ENCODE measurements around the gene PCDHB9.
"Not testable (repeated sequence)": the region's sequence is repeated elsewhere in the genome, so short reads cannot be mapped to it uniquely, and the experiment has no call there.

- TF ChIP-seq POLR2A (IDR thresholded peaks at IDR 0.05; ENCODE audit: borderline replicate concordance, extremely low read depth, insufficient read depth, insufficient read length); CTCF (IDR thresholded peaks at IDR 0.05 in 2 of 3, conservative IDR thresholded peaks at IDR 0.05 in 1 of 3; ENCODE audit: borderline replicate concordance in 1 of 3, insufficient read depth in 1 of 3, low read depth in 2 of 3, low read length in 2 of 3); POLR2AphosphoS5 (IDR thresholded peaks at IDR 0.05; ENCODE audit: low read depth, low read length); EZH2phosphoT487 (IDR thresholded peaks at IDR 0.05; ENCODE audit: borderline replicate concordance); YY1 (IDR thresholded peaks at IDR 0.05; ENCODE audit: extremely low read depth, insufficient replicate concordance, low read depth, low read length); EZH2 (IDR thresholded peaks at IDR 0.05); EGR1 (IDR thresholded peaks at IDR 0.05; ENCODE audit: low read depth); SP1 (IDR thresholded peaks at IDR 0.05; ENCODE audit: low read depth); ZNF274 (IDR thresholded peaks at IDR 0.05; ENCODE audit: low read depth, low read length); MAX (IDR thresholded peaks at IDR 0.05); RAD21 (IDR thresholded peaks at IDR 0.05; ENCODE audit: low read depth): not testable (repeated sequence)
Measured at GRCh38 chr5:141151632-141152031, 35.3 kb upstream of the PCDHB9 start.
